GM12872 (cell line): Measurements from ENCODE around the gene CLEC16A.

Experiments used
- TF ChIP-seq, protein P1 (sequence below): IDR thresholded peaks from 3 replicates; pipeline ENCODE4 v1.5.1; 2011; ENCODE audit warnings: low read depth, mild to moderate bottlenecking, low read length, moderate library complexity; ENCODE audit not compliant: insufficient read depth

CLEC16A gene

DNA sequence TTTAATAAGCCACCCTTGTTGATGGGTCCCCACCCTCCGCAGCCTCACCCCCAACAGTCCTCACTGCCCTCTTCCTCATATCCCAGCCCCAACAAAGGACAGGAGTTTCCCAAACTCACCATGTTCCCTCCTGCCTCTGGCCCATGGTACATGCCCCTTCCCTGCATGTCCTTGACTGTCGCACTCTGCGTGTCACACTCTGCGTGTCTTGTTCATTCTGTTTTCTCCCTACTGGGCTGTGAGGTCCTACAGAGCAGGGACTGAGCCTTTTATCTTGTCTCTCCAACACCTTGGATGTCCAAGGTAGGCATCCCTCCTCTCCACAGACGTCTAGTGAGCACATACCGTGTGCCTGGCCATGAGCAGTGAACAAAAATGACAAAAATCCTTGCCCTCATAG, 156.9 kb downstream of the CLEC16A start:
- TF ChIP-seq, protein P1, sequence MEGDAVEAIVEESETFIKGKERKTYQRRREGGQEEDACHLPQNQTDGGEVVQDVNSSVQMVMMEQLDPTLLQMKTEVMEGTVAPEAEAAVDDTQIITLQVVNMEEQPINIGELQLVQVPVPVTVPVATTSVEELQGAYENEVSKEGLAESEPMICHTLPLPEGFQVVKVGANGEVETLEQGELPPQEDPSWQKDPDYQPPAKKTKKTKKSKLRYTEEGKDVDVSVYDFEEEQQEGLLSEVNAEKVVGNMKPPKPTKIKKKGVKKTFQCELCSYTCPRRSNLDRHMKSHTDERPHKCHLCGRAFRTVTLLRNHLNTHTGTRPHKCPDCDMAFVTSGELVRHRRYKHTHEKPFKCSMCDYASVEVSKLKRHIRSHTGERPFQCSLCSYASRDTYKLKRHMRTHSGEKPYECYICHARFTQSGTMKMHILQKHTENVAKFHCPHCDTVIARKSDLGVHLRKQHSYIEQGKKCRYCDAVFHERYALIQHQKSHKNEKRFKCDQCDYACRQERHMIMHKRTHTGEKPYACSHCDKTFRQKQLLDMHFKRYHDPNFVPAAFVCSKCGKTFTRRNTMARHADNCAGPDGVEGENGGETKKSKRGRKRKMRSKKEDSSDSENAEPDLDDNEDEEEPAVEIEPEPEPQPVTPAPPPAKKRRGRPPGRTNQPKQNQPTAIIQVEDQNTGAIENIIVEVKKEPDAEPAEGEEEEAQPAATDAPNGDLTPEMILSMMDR, result no peak

- TF ChIP-seq, protein P1, result no peak
Observed at GRCh38 chr16:11101695-11102522, 157.5 kb downstream of the CLEC16A start.

GRCh38 chr16:11102523-11102898, 158.1 kb downstream of the CLEC16A start:
- TF ChIP-seq, protein P1, result no peak

DNA sequence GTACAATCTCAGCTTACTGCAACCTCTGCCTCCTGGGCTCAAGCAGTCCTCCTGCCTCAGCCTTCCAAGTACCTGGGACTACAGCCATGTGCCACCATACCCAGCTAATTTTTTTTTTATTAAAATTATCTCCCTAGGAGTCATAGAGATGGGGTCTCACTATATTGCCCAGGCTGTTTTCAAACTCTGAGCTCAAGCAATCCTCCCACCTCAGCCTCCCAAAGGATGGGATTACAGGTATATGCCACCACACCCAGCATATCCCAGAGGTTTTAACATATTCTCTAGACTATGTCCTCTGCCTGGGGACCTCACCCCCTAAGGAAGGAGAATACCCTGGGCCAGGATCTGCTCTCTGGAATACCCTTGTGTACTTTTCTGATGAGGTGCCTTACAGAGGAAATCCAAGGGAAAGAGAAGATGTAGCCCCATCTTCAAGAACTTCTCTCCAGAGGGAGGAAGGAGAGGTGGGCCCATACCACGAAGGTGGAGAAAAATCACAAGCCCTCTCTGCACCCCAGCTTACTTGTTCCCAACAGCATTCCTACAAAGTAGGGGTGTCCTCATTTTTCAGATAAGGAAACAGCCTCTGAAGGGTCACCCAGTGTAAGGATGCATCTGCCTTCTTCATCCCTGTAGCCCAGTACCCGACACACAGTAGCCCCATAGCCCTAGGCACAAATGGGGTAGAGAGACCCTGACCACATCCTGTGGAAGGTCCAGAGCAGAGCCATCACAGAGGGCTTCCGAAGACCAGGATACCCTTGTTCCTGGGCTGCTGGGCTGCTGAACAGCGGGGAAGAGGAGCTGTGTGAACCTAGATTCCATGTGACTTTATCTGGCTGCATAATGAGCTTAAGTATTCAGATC, 160.0 kb downstream of the CLEC16A start:
- TF ChIP-seq, protein P1, result no peak

DNA sequence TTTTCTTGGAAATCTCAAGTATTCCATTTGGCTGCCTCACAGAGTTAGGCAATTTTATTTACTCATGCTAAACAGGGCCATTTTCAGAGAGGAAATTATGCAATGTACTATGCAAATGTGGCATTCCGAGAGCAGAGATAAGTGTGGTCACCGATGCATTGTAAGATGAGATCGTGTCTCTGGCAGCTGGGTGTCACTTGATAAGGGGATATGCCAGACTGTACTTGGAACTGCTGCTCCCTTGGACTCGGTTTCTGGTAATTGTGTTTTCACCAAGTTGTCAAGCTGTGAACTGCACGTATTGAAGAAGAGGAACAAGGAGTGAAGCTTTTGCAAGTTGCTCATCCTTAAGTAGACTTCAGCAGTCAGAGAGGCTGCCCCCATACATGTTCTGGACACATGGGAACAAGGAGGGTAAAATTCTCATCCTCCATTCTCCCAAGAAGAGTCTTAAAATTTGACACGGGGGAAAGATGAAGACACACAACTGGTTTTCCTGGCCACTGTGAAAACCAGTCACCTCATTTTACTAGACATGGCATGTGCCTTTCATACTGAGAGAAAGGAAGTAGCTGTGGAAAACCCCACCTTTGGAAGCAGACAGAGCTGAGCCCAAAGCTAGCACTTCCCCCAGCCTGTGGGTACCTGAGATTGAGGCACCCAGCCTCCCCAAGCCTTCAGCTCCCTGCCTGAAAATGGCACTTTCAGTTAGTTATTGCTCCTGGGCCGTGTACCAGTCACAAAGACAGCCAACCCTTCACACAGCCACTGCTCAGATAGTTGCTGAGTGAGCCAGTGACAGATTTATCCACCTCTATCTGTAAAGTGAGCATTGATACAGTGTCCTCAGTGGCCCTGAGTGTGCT, 160.9 kb downstream of the CLEC16A start:
- TF ChIP-seq, protein P1, result no peak

GRCh38 chr16:11106726-11107125, 162.4 kb downstream of the CLEC16A start:
- TF ChIP-seq, protein P1, result no peak
